Heart left ventricle (tissue), 13 donors: ENCODE data around the gene SLC16A11.

Experiments
- POLR2A ChIP-seq, 2 donors: fragments of 450-650 bp; IDR thresholded peaks; one replicate each; pipeline ENCODE4 v1.6.1; 2017; ENCODE audit warnings: antibody characterized with exemption in 2 of 2, mild to moderate bottlenecking in 2 of 2, moderate library complexity in 2 of 2
- TF ChIP-seq, protein P1 (sequence below), 12 donors: fragments of 200-600 bp; sonication (generic) in 4 of 12; IDR thresholded peaks; one replicate each; pipeline versions ENCODE4 v1.5.0 to v1.8.0; 2018 to 2022; ENCODE audit warnings: antibody characterized with exemption in 12 of 12, mild to moderate bottlenecking in 5 of 12
- donor health status: ischemic (EF 13 %, LVEDD 7.1; RV severe dilation, severe dysfunction).
- donor health status: DM: no; HTN: yes; CAD: no.
- donor health status: DM: no; HTN: no; CAD: no.
- donor health status: ischemic (EF 25% LVEDD 6.9; RV normal size, moderate dysfunction).
- donor health status: ischemic (EF 25% LVEDD 5.7; RV mildly dilated, moderate dysfunction).
- donor health status: ischemic (EF 35%, LVEDD 5.7; RV mildly dilated, moderate dysfunction).
- donor health status: nonischemic (EF 11% LVEDD 7.7; RV severe dilation, severe dysfunction).
- donor health status: DM: yes; HTN: yes; CAD: no.
- donor health status: PGD.
- donor health status: ischemic (EF 29% LVEDD 5.4; RV normal size, mild dysfunction).
- donor health status: nonischemic (EF 23%, LVEDD 6.1; RV moderate dilation, normal function).

DNA sequence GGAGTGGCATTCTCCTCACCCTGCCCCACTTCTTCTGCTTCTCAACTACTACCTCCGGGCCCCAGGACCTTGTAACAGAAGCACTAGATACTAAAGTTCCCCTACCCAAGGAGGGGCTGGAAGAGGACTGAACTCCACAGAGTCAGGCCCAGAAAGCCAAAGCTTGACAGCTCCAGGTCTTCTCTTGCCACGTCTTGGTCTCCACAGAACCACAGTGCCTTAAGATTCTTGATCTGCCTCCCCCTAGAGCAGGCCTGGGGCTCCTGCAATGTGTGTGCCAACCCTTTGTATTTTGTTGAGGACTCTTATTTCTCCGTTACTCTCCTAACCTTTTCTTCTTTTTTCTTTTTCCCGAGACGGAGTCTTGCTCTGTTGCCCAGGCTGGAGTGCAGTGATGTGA is 4.1 kb downstream of the SLC16A11 start:
- TF ChIP-seq POLR2A (IDR thresholded peaks at IDR 0.05) = no peak
- TF ChIP-seq, protein P1, sequence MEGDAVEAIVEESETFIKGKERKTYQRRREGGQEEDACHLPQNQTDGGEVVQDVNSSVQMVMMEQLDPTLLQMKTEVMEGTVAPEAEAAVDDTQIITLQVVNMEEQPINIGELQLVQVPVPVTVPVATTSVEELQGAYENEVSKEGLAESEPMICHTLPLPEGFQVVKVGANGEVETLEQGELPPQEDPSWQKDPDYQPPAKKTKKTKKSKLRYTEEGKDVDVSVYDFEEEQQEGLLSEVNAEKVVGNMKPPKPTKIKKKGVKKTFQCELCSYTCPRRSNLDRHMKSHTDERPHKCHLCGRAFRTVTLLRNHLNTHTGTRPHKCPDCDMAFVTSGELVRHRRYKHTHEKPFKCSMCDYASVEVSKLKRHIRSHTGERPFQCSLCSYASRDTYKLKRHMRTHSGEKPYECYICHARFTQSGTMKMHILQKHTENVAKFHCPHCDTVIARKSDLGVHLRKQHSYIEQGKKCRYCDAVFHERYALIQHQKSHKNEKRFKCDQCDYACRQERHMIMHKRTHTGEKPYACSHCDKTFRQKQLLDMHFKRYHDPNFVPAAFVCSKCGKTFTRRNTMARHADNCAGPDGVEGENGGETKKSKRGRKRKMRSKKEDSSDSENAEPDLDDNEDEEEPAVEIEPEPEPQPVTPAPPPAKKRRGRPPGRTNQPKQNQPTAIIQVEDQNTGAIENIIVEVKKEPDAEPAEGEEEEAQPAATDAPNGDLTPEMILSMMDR (IDR thresholded peaks at IDR 0.05) = no peak
